Vagina (tissue), 2 donors: ENCODE data around the gene EIF4G2.

ENCODE experiments used
- POLR2A ChIP-seq, 2 donors: fragments of 450-650 bp; IDR thresholded peaks; one replicate each; pipeline ENCODE4 v1.6.1; 2017; ENCODE audit warnings: antibody characterized with exemption in 2 of 2, mild to moderate bottlenecking in 2 of 2, moderate library complexity in 2 of 2
- POLR2AphosphoS5 ChIP-seq, 2 donors: sonication (generic); formaldehyde crosslinking; IDR thresholded peaks; one replicate each; pipeline ENCODE4 v1.9.0; 2017; ENCODE audit warnings: antibody characterized with exemption in 2 of 2, mild to moderate bottlenecking in 2 of 2, low read depth in 1 of 2; ENCODE audit not compliant: insufficient read depth in 1 of 2
- TF ChIP-seq, protein P1 (sequence below), 3 experiments: fragments of 450-650 bp in 2 of 3; fragments of 200-600 bp in 1 of 3; sonication (generic) in 1 of 3; IDR thresholded peaks; one replicate each; pipeline ENCODE4 v1.5.1; 2017 to 2019; ENCODE audit warnings: antibody characterized with exemption in 3 of 3, mild to moderate bottlenecking in 2 of 3, moderate library complexity in 2 of 3

DNA sequence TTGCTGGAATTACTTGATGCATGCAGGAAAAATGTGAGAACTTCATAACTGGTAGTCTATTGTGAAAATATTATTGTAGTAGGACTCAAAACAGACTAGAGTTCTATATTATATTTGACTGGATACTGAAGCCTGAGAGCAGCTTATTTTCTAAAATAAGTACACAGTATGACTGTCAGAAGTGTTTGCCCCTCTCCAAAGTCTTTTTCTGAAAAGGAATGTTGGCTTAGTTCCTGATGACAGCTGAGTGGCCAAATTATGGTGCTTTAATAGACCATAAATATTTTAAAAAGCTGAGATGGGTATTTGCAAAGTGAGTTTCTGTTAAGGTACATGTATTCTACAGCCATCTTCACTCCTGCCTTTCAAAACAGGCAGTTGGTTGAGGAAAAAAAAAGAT is 36.1 kb upstream of the EIF4G2 start:
- TF ChIP-seq, protein P1, sequence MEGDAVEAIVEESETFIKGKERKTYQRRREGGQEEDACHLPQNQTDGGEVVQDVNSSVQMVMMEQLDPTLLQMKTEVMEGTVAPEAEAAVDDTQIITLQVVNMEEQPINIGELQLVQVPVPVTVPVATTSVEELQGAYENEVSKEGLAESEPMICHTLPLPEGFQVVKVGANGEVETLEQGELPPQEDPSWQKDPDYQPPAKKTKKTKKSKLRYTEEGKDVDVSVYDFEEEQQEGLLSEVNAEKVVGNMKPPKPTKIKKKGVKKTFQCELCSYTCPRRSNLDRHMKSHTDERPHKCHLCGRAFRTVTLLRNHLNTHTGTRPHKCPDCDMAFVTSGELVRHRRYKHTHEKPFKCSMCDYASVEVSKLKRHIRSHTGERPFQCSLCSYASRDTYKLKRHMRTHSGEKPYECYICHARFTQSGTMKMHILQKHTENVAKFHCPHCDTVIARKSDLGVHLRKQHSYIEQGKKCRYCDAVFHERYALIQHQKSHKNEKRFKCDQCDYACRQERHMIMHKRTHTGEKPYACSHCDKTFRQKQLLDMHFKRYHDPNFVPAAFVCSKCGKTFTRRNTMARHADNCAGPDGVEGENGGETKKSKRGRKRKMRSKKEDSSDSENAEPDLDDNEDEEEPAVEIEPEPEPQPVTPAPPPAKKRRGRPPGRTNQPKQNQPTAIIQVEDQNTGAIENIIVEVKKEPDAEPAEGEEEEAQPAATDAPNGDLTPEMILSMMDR (IDR thresholded peaks at IDR 0.05): no peak
- TF ChIP-seq POLR2A (IDR thresholded peaks at IDR 0.05): no peak
- TF ChIP-seq POLR2AphosphoS5 (IDR thresholded peaks at IDR 0.05; ENCODE audit: insufficient read depth in 1 of 2, low read depth in 1 of 2): no peak
